Measurements from ENCODE around the gene PLCL1.

DNA sequence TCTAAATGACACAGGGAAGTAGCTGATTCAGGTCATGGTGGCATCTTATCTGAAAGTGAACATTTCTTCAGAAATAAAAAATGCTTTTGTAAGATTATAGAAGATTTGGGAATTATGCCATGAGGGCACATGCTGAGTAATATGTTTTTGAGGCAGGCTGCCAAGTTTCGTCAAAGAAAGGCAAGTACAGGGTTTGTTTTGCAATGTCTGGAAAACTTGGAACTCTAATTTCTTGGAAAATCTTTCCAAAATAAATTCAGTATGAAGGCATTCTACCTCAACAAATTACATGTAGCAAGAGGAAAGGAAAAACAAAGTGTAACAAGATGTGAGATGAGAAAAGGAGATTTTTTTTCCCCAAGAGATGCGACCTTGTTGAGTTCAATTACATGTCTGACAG is 167.7 kb downstream of the PLCL1 start:
- TF ChIP-seq FOXM1 (IDR thresholded peaks at IDR 0.05; ENCODE audit: borderline replicate concordance) (no peak), L3MBTL2 (conservative IDR thresholded peaks at IDR 0.05) (no peak), BHLHE40 (IDR thresholded peaks at IDR 0.05; ENCODE audit: borderline replicate concordance) (no peak), HDGF (IDR thresholded peaks at IDR 0.05; ENCODE audit: borderline replicate concordance) (no peak), CTBP1 (IDR thresholded peaks at IDR 0.05; ENCODE audit: borderline replicate concordance) (no peak), ARNT (IDR thresholded peaks at IDR 0.05) (no peak), FOXK2 (IDR thresholded peaks at IDR 0.05) (no peak), SP1 (IDR thresholded peaks at IDR 0.05) (no peak), NFRKB (IDR thresholded peaks at IDR 0.05) (no peak)
- TF ChIP-seq, protein P1, sequence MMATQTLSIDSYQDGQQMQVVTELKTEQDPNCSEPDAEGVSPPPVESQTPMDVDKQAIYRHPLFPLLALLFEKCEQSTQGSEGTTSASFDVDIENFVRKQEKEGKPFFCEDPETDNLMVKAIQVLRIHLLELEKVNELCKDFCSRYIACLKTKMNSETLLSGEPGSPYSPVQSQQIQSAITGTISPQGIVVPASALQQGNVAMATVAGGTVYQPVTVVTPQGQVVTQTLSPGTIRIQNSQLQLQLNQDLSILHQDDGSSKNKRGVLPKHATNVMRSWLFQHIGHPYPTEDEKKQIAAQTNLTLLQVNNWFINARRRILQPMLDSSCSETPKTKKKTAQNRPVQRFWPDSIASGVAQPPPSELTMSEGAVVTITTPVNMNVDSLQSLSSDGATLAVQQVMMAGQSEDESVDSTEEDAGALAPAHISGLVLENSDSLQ (IDR thresholded peaks at IDR 0.05) = no peak
